Stimulated activated CD4-positive, alpha-beta T cell treated with anti-CD3 and anti-CD28 coated beads, Interleukin-12 subunit alpha, Interleukin-12 subunit beta, amount 100 ng/mL, for 24 hours (primary cell): ENCODE data around the gene OAF.

ENCODE experiments used
- DNase-seq, 2 experiments: peaks; one replicate each; pipeline ENCODE4 v3.0.0-alpha.2; 2020; ENCODE audit warnings: low read depth in 2 of 2

OAF gene

DNA sequence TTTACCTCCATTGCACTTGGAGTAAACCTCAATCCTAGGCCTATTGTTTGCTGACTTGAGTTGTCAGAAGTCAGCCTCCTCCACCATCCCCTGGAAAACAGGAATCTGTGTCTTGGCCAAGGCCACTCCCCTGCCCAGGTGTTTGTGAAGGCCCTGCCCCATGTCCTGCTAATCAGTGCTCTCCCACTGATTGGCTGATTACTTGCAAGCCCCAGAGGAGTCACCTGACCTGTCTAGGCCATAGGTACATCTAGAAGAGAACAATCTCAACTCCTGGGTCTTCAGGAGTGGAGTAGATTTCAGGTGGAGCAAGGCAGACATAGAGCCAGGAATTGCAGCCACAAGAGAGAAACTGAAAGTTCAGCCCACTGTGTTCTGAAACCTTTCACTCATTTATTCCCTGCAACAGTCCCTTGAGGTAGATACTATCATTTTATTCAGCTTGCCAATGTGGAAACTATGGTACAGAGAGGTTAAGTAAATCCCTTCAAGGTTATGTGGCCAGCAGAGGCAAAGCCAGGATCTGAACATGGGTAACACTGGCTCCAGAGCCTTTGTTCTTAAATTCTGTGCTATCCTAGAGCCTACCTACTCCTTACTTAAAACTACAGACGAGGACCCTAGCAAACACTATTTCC is 10.4 kb downstream of the OAF start:
- no peak for DNase-seq

DNA sequence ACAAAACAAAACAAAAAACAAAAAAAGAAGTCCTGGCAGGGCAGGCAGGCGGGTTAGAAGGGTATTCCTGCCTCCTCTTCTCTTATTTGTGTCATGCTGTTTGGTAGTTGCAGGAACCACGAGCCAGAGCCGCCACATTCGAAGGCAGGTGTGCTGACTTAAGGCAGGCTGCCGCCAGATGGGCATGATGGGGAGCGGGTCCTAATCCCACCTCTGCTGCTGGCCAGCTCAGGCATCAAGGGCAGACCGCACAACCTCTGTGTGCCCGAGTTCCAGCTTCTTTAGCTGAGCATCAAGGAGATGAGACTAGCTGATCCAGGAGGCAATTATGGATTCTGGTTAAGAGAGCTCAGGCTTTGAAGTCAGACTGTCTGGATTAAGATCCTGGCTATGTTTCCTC is 12.1 kb downstream of the OAF start:
- no peak for DNase-seq

- no peak for DNase-seq
These were observed 13.0 kb downstream of the OAF start for GRCh38 chr11:120223793-120224192.

GRCh38 chr11:120224361-120224760 is 13.5 kb downstream of the OAF start:
- DNase-seq, result no peak

GRCh38 chr11:120224972-120225909 is 14.4 kb downstream of the OAF start:
- DNase-seq, result no peak

GRCh38 chr11:120226242-120226641 is 15.4 kb downstream of the OAF start:
- DNase-seq, result no peak

GRCh38 chr11:120226714-120227113 is 15.9 kb downstream of the OAF start:
- DNase-seq, result no peak

DNA sequence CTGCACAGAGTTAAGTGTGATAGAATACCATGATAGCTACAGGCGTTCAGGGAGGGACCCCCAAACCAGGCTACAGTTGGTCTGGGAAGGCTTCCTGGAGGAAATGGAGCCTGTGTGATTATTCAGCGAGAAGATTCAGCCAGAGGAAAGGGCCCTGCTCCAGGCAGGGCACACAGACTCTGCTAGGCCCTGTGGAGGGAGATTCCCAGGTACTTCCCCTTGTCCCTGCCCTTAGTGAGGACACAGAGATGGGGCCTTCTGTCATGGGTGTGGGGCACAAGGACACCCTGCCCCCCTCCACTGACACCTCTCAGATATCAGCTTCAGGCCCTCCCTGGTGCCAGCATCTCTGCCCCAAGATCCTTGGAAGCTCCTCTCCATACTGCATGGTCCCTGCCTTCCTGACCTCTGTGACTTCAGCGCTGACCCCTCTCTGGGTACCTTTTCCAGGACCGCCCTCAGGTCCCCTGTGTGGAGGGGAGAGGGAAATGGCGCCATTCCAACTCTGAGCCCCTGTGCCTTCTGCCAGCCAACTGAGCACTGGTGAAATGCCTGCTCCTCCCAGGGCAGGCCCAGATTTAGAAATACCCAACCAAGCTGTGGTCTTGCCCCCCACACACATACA is 16.5 kb downstream of the OAF start:
- DNase-seq, result no peak

DNA sequence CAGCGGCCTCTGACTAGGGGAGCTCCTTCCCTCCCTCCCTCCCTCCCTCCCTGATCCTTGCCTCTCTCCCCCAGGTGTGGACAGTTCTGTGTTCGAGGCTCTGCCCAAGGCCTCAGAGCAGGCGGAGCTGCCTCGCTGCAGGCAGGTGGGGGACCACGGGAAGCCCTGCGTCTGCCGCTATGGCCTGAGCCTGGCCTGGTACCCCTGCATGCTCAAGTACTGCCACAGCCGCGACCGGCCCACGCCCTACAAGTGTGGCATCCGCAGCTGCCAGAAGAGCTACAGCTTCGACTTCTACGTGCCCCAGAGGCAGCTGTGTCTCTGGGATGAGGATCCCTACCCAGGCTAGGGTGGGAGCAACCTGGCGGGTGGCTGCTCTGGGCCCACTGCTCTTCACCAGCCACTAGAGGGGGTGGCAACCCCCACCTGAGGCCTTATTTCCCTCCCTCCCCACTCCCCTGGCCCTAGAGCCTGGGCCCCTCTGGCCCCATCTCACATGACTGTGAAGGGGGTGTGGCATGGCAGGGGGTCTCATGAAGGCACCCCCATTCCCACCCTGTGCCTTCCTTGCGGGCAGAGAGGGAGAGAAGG is 18.1 kb downstream of the OAF start:
- DNase-seq, result no peak

GRCh38 chr11:120229451-120230424 is 18.9 kb downstream of the OAF start:
- no peak for DNase-seq

DNA sequence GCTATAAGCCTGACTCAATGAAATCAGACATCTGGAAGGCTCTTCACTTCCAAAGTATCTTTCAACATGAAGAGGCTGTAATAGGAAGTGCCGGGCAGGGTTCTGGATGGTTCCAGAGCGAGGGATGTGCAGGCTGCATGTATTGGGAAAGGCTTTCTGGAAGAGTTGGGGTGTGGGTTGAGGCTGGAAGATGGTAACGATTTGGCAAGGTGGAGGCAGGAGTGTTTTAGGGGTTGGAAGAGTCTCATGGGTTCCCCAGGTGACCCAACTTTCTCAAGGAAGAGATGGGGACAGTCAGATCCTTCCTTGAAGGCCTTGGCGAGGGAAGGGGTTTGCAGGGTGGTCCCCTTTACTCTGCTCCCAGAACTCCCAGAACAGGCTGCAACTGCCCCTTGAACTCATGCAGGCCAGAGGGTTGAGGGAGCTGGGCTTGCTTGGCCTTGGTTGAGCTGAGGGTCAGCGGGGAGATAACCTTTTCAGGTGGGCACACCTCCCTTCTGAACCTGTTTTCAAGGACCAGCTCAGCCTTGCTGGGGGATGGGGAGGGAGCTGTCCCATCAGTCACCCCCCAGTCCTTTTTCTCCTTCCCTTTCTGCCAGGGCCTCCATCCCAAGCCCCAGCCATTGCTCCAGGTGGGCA is 19.7 kb downstream of the OAF start:
- no peak for DNase-seq

- DNase-seq, result no peak
These were observed 21.1 kb downstream of the OAF start for GRCh38 chr11:120231963-120232362.

DNA sequence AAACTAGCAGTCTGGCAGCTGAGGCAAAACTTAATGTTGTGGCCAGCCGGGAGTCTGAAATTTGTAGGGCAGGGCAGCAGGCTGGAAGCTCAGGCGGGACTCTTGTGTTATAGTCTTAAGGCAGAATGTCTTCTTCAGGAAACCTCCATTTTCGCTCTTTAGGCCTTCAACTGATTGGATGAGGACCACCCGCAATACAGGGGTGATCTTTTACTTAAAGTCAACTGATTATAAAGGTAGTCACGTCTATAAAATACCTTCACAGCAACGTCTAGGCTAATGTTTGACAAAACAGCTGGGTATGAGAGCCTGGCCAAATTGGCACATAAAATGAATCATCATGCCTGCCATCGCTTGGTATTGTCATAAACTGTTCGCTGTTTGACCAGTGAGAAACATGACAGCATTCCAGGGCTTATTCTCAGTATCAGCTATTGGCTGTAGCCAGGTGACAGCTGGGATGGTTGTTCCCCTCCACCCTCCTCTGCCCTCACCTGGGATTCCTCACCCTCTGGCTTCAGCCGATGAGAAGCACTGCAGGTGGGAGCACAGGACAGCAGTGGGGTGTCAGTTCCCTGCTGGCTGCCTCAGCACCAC is 22.5 kb downstream of the OAF start:
- no peak for DNase-seq

- peak; percentile 24 to 53 for DNase-seq
These were observed 24.3 kb downstream of the OAF start for GRCh38 chr11:120235024-120235628.

- DNase-seq, result no peak
These were observed 25.6 kb downstream of the OAF start for GRCh38 chr11:120236169-120237107.

DNA sequence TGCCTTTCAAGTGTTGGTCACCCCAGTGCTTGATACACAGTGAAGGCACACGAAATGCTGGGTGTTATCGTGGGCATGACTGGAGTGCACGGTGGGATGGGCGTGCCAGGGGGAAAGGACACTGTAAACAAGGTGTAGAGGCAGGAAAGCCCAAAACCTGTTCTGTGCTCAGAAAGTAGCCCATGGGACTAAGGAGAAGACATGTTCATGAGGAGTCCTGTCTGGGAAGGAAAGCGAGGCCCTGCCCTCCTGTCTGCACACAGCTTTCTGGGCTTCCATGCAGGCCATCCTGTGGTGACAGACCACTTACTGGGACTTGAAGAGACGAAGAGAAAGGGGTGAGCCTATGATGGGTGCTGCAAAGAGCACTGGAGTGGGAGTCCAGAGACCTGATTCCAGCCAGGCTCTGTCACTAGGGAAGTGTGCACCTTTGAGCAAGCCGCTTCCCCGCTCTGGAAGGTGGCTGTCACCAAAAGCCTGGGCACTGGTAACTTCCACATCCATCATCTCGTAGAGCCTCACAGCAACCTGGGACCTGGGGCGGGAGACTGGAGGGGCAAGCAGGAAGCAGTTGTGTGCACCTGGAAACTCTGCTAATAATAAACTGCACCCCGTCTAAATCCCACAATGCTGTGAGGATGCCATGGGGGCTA is 28.3 kb downstream of the OAF start:
- no peak for DNase-seq

- DNase-seq, result no peak
These were observed 29.1 kb downstream of the OAF start, which contains the start of gene POU2F3 for GRCh38 chr11:120239713-120240640. POU2F3 (plus strand) TSS chr11:120240140; CDS start chr11:120240344, 204 bp downstream.
